Caki2 (cell line): ENCODE results near the gene RIIAD1. TPM values are rescaled to one million over a fixed set of nuclear protein-coding genes. Genes with fewer than 3 reads are reported as not detected.
"Not testable (repeated sequence)": the region's sequence is repeated elsewhere in the genome, so short reads cannot be mapped to it uniquely, and the experiment has no call there.

ENCODE experiments used
- DNase-seq: peaks from one replicate; pipeline ENCODE4 v3.0.0-alpha.2; 2015; ENCODE audit warnings: low read depth
- in situ Hi-C: cut with HindIII; loops from 2 replicates; pipeline ENCODE4 v1.10.0; 2016; ENCODE audit warnings: low sequenced_read_pairs, low pct_unique_long_range_greater_than_20kb, mixed read lengths
- total RNA-seq: library from RNA; depleted of rRNA; stranded (reverse); fragments of >200 nt; shearing (Covaris generic); gene quantifications from 2 replicates; pipeline ENCODE4 v1.2.3, GENCODE V29; 2014; ENCODE audit warnings: low replicate concordance; rRNA removed

Gene RIIAD1, protein sequence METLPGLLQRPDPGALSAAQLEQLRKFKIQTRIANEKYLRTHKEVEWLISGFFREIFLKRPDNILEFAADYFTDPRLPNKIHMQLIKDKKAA
- total RNA-seq = not detected in 2 replicates

DNA sequence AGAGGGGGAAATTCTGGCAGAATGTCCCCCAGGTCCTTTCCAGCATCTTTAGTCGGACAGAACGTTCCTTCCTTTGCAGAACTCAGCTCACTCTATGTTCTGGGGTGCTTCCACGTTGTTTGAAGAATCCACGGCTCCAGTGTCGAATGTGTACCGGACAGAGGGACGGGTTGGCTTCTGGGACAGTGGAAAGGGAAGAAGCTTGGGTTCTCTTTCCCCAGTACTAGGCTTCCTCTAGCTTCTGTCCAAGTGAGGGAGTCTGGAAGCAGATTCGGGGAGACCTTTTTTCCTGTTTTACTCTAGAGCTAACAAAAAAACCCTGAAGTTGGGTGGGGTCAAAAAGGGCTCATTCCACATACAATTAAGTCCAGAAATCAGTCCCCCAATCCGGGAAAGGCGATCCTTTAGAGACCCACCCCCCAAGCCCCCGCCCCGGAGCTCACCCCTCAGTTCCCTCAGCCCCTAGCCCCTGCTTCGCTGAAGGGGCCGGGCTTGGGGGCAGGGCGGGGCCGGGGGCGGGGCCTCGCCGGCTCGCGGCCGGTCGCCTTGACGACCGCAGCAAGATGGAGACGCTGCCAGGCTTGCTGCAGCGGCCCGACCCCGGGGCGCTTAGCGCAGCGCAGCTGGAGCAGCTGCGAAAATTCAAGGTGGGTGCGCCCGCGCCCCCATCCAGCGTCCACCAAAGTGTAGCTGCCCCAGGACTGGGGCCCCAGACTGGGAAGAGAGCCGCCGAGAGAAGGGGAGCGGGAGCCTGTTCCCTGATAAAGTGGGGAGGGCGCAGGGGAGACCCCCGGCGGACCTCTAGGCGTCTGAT, at the start of gene RIIAD1:
Gene RIIAD1 (plus strand): TSS at position 549 of the 814 bp plus-strand sequence. CDS start 15 bp downstream, at position 564.
- DNase-seq = no peak
- in situ Hi-C loops = no loop called here

DNA sequence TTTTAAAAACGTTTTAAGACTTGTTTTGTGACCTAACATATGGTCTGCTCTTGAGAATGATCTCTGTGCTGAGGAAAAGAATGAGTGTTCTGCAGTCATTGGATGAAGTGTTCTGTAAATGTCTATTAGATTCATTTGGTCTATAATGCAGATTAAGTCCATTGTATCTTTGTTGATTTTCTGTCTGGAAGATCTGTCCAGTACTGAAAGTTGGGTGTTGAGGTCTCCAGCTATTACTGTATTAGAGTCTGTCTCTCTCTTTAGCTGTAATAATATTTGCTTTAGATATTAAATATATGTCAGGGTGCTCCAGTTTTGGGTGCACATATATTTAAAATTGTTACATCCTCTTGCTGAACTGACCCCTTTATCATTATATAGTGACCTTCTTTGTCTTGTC, 47.9 kb upstream of the RIIAD1 start:
- DNase-seq = no peak
- in situ Hi-C loops = no loop called here

DNA sequence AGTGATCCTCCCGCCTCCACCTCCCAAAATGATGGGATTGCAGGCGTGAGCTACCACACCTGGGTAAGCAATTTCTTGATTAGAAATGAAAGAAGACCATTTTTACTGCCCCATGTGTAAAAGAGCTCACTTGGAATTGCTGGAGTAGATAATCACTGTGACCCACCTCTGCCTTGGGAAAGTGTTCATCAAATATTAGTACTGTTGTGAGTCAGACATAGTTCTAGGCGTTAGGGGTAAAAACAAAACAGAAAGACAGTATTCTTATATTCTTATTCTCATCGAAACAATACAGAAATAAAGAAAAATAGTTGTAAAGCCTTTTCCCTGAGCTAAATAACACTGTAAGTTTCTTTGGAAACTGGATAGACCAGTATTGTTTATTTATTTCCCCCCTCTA, 40.9 kb upstream of the RIIAD1 start:
- DNase-seq = no peak
- in situ Hi-C loops = no loop called here

DNA sequence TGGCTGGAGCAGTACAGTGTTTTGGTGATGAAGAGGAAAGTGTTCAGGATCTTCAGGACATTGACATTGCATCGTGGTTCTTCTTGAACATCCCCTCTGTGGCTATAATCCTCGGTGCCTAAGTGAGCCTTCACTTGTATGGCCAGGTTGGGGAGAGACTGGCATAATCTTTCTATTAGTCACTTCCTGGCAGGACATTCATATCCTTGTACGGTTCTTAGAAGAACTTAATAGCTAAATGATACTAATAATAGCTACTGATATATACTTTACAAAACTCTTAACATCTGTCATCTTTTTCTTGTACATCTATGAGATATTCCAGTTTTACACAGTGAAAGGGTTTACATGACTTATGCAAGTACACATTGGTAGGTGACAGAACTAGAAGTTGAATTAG, 40.5 kb upstream of the RIIAD1 start:
- peak; percentile 66 for DNase-seq
- in situ Hi-C loops = no loop called here

DNA sequence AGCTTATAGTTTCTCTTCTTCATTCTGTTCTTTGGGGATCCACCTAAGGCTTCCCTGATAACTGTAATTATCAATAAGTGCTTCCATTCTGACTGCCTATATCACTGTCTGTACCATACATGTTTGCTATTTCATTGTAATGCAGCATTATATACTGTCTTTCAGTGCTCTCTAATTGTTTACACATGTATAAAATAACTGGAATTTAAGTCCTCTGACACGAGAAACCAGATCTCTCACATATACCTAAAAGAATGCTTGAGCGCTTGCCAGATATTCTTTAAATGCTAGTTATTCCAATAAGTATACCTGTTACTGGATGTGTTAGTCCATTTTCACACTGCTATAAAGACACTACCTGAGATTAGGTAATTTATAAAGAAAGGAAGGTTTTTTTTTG, 39.4 kb upstream of the RIIAD1 start:
- in situ Hi-C loops = no loop called here
- no peak for DNase-seq

DNA sequence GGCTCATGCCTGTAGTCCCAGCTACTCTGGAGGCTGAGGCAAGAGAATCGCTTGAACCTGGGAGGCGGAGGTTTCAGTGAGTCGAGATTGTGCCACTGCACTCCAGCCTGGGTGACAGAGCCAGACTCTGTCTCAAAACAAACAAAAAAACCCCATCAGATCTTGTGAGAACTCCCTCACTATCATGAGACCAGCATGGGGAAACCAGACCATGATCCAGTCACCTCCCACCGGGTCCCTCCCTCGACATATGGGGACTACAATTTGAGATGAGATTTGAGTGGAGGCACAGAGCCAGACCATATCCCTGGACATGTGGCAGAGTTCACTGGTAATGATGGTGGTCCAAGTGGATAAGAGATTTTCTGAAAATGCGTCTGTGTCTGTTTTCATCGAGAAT, 38.4 kb upstream of the RIIAD1 start:
- DNase-seq, in situ Hi-C loops: not testable (repeated sequence)

DNA sequence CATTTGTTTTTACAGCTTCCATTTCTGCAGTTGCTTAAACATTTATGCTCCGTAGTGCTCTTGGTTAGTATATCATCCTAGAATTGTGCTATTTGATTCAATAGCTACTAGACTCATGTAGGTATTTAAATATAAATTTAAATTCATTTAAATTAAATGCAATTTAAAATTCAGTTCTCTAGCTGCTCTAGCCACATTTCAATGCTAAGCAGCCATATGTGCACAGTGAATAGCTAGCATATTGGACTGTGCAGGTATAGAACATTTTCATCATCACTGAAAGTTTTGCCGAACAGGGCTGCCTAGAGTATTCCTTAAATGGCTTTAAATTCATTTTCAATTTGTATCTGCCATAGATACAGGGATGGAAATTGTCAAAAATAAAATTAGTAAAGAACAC, 37.2 kb upstream of the RIIAD1 start:
- in situ Hi-C loops = no loop called here
- DNase-seq = no peak

DNA sequence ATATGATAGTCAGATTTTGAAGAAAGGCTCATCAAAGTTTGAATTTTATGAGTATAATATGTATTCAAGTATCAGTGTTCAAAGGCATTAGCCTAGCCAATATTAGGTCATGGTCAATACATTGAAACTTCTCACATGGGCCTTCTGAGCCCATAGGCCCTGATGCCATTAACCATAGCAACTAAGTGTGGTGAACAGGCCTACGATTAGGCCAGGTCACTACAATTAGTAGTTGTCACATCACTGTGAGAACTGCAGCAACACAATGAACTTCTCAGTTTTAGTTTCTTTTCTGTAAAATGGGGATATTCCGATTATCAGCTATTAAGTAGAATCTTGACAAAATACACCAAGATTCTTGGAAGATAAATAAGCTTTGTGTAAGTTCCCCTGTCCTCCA, 34.8 kb upstream of the RIIAD1 start:
- DNase-seq = no peak
- in situ Hi-C loops = no loop called here

DNA sequence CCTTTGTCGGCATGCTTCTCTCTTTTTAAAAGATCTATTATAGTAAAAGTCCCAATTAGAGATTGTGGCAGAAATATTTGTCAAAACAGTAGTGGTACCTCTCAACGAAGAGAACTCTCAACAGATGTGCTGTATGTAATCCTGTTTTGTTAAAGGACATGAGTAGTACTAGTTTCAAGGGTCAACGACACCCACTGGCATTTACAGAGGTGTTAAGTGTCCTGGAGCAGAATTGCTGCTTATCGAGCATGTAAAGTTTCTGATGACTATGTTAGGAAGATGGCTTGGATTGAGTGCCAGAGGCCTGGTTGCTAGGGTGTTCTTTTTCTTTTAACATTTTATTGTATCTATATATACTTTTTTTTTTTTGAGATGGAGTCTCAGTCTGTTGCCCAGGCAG, 31.8 kb upstream of the RIIAD1 start:
- no peak for DNase-seq
- in situ Hi-C loops = no loop called here

DNA sequence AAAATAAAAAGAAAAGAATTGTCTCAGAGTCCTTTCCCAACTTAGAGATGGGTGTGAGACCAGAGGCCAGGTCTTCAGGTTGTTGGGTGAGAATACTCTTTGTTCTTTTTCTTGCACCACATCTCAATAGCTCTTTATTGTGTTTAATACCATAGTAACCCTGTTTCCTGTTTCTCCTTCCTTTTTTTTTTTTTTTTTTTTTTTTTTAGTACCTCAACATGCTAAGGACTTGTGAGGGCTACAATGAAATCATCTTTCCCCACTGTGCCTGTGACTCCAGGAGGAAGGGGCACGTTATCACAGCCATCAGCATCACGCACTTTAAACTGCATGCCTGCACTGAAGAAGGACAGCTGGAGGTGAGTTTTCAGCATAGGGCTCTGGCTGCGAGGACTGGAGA, 29.1 kb upstream of the RIIAD1 start:
- in situ Hi-C loops = no loop called here
- no peak for DNase-seq

DNA sequence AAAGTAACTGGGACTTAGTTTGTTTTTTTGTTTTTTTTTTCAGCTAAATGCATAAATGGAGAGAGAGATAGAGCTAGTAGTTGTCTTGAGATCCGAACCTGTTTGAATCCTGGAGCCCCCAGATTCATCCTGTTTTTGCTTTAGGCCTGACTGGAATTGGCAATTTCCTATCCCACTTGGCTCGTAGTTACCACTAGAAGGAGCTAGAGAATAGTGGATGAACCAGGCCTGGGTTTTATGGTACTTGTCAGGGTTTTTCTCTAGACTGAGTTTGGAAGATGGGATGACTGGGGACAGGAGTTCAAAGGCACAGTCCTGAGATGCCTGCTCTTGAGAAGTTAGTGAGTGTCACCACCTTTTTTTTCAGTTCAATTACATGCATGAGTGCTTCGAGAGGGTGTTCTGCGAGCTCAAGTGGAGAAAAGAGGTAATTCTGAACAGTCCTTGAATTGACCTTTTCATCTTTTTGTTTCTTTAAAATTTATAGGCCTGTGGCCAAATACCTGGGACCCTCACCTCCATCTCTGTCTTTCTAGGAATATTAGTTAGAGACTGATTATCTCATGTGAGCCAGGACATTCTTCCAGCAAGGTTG, 28.2 kb upstream of the RIIAD1 start:
- in situ Hi-C loops = no loop called here
- DNase-seq = peak; percentile 33

DNA sequence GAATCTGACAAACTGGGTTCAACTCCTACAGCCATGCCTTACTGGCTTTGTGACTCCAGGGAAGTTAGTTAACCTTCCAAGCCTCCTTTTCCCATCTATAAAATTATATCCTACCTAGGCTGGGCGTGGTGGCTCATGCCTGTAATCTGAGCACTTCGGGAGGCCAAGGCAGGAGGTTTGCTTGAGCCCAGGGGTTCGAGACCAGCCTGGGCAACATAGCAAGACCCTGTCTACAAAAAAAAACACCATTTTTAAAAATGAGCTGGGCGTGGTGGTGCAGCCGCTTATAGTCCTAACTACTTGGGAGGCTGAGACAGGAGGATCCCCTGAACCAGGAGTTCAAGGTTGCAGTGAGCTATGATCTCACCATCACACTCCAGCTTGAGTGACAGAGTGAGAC, 19.8 kb upstream of the RIIAD1 start:
- in situ Hi-C loops = no loop called here
- DNase-seq = no peak

DNA sequence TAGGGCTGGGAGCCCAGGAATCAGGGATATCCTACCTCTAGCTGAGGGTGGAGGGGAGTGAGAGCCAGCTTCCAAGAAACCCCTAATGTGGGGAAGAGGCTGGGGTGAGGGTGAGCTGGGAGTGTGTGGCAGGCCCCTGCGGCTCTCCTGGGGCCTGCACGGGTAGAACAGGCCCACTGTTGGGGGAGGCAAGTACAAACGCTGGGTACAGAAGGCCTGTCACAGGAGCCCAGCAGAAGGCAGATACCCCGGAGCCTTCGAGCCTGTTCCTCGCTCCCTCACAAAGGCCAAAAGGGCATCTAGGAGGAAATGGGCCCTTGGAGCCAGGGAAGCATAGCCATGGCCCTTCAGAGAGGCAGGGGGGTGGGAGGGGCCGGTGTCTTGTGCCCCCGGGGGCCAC, 18.4 kb upstream of the RIIAD1 start:
- no peak for DNase-seq
- in situ Hi-C loops = no loop called here

DNA sequence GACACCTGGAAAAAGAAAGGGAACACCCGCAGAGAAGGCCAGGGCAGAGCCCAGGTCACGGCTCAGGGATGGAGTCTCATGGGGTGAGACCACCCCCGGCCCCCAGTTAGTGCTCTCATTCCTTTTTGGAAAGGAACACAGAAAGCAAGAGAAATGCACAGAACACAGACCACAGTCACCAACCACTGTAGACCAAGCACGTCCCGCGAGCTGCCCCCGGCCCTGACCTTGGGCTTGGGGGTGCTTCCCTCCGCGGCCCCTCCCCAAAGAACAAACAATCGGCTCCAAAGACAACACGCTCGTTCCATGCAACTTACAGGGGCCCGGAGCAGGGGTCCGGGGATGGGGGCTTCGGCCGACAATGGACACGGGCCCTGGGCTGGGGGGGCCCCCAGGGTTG, 17.5 kb upstream of the RIIAD1 start:
- in situ Hi-C loops = no loop called here

DNA sequence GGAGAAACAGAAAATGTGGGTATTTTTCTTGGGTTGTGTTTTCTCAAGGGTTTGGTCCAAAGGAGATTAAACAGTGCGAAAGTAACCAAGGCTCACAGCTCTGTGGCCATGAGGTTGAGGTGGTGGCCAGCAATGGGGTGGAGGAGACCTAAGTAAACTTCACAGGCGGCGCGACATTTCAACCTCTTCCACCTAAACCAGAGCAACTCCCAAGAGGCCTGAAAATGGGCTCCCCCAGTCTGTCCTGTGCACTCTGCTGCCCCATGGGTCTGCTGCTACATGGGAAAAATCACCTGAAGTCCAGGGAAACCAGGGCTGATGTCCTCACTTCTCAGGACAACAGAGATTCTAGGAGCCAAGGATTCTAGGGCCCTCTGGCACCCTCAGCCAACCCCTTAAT, 17.1 kb upstream of the RIIAD1 start:
- in situ Hi-C loops = no loop called here
- DNase-seq = no peak

More for the DNA sequence above, 17.5 kb upstream of the RIIAD1 start:
- no peak for DNase-seq

DNA sequence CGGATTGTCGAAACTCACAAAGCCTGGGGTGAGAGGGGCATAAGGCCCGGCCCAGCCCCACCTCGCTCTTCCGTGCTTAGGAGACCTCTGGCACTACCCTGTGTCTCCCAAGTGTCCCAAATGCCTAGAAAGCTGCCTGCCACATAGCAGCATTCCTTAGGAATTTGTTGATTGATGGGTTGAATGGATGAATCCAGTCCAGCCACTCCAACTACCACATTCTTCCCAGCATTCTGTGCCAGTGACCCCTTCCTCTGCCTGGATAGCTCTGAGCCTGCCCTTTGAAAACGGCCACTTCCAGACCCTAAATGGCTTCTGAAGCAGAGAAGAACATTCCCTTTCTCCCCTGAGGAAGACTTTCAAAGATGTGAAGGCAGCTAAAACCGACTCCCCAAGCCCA, 16.2 kb upstream of the RIIAD1 start:
- no peak for DNase-seq
- in situ Hi-C loops = no loop called here

DNA sequence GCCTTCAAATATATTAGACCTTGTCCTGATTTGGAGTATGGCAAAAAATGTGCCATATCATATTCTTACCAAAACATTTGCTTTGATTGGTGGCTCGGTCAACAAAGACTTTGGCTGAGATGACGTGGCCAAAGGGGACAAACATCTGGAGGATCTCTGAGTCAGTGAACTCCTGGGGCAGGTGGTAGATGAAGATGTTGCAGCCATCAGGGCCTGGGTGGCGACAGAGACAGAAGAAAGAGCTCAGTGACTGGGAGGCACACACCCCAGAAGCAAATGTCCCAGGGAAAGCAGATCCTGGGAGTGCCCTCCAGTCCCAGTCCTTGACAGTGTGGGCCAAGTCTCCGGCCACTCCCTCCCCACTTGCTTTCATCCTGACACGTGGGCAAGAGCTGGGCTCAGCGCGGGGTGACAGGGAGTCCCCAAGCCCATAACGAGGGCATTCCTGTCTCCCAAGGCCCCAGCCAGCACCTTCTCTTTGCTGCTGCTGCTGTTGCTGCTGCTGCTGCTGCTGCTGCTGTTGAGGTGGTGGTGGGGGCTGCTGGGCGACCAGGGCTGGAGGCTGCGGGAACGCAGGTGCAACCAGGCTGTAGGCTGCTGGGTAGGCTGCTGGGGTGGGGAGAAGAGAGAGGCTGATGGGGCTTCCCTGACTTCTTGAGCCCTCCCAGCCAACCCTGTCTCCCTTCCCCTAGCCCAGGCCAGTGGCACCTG, 15.4 kb upstream of the RIIAD1 start:
- no peak for DNase-seq
- in situ Hi-C loops = no loop called here

DNA sequence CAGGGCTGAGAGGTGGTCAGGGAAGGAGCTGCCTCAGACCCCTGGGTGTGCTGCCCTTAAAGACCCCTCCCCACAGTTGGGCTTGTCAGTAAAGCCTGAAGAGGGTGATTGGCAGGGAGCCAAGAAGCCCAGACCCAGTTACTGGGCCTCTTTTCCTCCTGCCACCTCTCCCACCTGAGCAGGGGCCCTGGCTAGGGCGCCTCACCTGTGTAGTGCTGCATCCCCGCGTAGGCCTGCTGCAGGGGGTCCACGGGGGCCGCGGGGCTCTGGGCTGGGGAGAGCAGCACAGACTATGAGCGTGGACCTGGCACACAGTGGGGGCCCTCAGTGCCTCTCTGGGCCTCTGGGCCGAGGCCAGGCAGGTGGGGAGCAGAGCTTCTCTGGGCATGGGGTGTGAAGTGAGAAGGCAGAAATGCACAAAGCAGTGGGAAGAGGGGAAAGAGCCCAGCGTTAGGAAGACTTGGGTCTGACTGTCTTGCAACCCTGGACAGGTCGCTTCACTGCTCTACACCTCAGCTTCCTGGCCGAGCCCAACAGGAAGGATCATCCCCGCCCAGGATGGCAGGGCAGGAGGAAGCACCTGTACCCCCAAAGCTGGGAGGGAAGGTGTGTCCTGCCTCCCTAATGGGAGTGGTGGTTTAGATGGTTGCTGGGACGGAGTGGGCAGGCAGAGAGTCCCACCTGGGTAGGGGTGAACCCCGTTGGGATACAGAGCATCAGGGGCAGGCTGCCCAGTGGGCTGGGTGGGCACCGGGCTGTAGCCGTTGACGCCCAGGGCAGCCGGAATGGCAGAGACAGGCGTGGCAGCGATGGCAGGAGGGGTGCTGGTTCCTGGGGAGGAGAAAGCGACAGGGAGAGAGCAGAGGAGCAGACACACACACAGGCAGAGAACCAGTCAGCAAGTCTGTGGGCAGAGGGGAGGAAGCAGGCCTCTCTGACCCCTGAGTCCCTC, 14.6 kb upstream of the RIIAD1 start:
- DNase-seq = no peak
- in situ Hi-C loops = no loop called here
